HFF-Myc (cell line): Measurements from ENCODE around the gene RPS16.
A peak's percentile ranks its signal among the peaks of the same experiment; 100 is the strongest.

Experiments
- DNase-seq: peaks from one replicate; pipeline ENCODE4 v3.0.0-alpha.2; 2011; ENCODE audit warnings: low read depth; ENCODE audit errors: extremely low read depth
- H3K4me3 ChIP-seq: replicated peaks from 2 replicates; pipeline ENCODE4 v1.5.1; 2011; ENCODE audit warnings: low read depth, mild to moderate bottlenecking, control low read depth, low read length
- CTCF ChIP-seq: IDR thresholded peaks from 2 replicates; pipeline ENCODE4 v1.5.1; 2012; ENCODE audit warnings: mild to moderate bottlenecking, low read depth, low read length, control low read depth; ENCODE audit errors: missing control alignments

RPS16 gene

DNA sequence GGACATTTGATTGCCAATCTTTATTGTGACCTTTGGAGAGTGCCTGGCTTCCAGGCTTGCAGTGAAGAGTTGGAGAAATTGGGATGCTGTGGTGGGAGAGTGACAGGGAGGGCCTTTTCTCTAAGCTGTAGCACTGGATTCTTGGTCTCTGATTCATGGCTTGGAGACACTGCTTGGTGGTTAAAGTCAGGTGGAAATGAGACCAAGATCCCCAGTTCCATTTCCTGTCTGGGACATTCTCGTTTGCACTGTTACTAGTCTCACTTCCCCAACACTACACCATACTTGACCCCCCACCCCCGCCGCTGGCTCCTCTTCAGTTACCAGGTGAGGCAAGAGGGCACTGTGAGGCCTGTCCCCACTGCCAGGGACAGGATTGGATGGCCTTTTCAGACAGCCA, 12.5 kb upstream of the RPS16 start:
- no peak overlapping the region for H3K4me3 ChIP-seq
- no peak for TF ChIP-seq CTCF
- no peak for DNase-seq

GRCh38 chr19:39446365-39447084, 10.8 kb upstream of the RPS16 start:
- H3K4me3 ChIP-seq: peak overlapping the region; percentile 99
- TF ChIP-seq CTCF: no peak
- no peak for DNase-seq

- DNase-seq: peak; percentile 93
- TF ChIP-seq CTCF: no peak
- H3K4me3 ChIP-seq: peak within 1 kb of the TSS; percentile 99
Measured at GRCh38 chr19:39445196-39446111, 9.7 kb upstream of the RPS16 start, which contains the start of gene SUPT5H. TSS of gene SUPT5H (plus strand) at chr19:39445582. CDS start at chr19:39445891, 309 bp downstream.

DNA sequence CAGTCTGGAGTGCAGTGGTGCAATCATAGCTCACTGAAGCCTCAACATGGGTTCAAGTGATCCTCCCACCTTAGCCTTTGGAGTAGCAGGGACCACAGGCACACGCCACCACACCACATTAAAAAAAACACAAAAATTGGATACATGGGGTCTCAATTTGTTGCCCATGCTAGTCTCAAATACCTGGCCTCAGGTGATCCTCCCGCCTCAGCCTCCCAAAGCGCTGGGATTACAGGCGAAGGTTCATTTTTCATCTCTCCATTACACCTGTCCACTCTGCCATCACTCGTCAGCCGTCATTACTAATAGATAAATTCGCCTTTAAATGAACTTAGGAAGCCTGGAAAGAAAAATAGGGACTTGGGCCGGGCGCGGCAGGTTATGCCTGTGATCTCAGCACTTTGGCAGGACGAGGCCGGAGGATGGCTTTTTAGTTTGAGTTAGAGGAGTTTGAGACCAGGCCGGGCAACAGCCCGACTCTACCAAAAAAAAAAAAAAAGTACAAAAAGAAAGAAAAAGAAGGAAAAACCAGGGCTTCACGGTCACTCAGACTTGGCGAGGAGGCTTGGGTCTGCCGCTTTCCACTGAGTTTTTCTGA, 8.9 kb upstream of the RPS16 start:
- H3K4me3 ChIP-seq: peak overlapping the region; percentile 99
- no peak for DNase-seq
- TF ChIP-seq CTCF: no peak

DNA sequence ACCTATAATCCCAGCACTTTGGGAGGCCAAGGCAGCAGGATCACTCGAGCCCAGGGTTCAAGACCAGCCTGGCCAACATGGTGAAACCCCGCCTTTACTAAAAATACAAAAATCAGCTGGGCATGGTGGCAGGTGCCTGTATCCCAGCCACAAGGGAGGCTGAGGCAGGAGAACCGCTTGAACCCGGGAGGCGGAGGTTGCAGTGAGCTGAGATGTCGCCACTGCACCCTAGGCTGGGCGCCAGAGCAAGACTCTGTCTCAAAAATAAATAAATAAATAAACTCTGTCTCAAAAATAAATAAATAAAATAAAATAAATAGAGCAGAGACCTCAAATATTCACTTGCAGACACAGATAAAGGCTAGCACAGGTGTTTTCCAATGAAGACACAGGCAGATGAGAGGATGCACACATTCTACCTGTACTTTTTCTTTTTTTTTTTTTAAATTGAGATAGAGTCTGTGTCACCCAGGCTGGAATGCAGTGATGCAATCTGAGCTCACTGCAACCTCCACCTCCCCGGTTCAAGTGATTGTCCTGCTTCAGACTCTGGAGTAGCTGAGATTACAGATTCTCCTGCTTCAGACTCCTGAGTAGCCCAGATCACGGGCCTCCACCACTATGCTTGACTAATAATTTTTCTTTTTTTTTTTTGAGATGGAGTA, 2.7 kb upstream of the RPS16 start:
- H3K4me3 ChIP-seq: no peak overlapping the region
- DNase-seq: no peak
- no peak for TF ChIP-seq CTCF

GRCh38 chr19:39436350-39436716, 584 bp upstream of the RPS16 start:
- DNase-seq: no peak
- peak overlapping the region; percentile 94 for H3K4me3 ChIP-seq
- TF ChIP-seq CTCF: no peak
